Type B pancreatic cell (in vitro differentiated cells): ENCODE measurements around the gene REG1A. TPM values are rescaled to one million over a fixed set of nuclear protein-coding genes. Genes with fewer than 3 reads are reported as not detected.

Experiments
- DNase-seq: peaks from one replicate; pipeline ENCODE4 v3.0.0; 2021; ENCODE audit warnings: mixed read lengths; ENCODE audit not compliant: unreplicated experiment; ENCODE audit errors: extremely low spot score
- H3K27ac Mint-ChIP-seq: 2 replicates; pipeline ENCODE4 v1.8.0; 2021; ENCODE audit warnings: mild to moderate bottlenecking, mixed read lengths
- H3K27me3 Mint-ChIP-seq: 2 replicates; pipeline ENCODE4 v1.8.0; 2021; ENCODE audit warnings: mixed read lengths
- H3K36me3 Mint-ChIP-seq: 2 replicates; pipeline ENCODE4 v1.8.0; 2021; ENCODE audit warnings: mixed read lengths
- H3K4me1 Mint-ChIP-seq: one replicate; pipeline ENCODE4 v1.8.0; 2021; ENCODE audit warnings: mixed read lengths; ENCODE audit not compliant: unreplicated experiment
- H3K4me3 Mint-ChIP-seq: 2 replicates; pipeline ENCODE4 v1.8.0; 2021; ENCODE audit warnings: mild to moderate bottlenecking, mixed read lengths
- H3K9me3 Mint-ChIP-seq: 2 replicates; pipeline ENCODE4 v1.8.0; 2021; ENCODE audit warnings: mixed read lengths
- CTCF ChIP-seq: fragments of 200-600 bp; sonication (generic); conservative IDR thresholded peaks from 2 replicates; pipeline ENCODE4 v1.5.0; 2021; ENCODE audit warnings: antibody characterized with exemption, mild to moderate bottlenecking
- total RNA-seq: library from RNA; stranded (reverse); gene quantifications from 2 replicates; pipeline ENCODE4 v1.2.1, GENCODE V29; 2021; ENCODE audit warnings: low replicate concordance

REG1A gene
- total RNA-seq, 1 donor from 2014 or later, result 37.3 TPM

- H3K36me3 Mint-ChIP-seq, result no peaks in the 10 kb centered on the region
- no peak overlapping the region for H3K4me3 Mint-ChIP-seq
- no peak for DNase-seq
- H3K4me1 Mint-ChIP-seq, result no peaks in the 10 kb centered on the region
- no peak for TF ChIP-seq CTCF
- H3K27me3 Mint-ChIP-seq, result peaks cover 3% of the 10 kb centered on the region
- H3K9me3 Mint-ChIP-seq, result no peaks in the 10 kb centered on the region
- no peak overlapping the region for H3K27ac Mint-ChIP-seq
Measured at GRCh38 chr2:79139423-79139822, 19.1 kb downstream of the REG1A start.

- DNase-seq, result no peak
- no peaks in the 10 kb centered on the region for H3K36me3 Mint-ChIP-seq
- no peak for TF ChIP-seq CTCF
- peaks cover 6% of the 10 kb centered on the region for H3K27me3 Mint-ChIP-seq
- no peak overlapping the region for H3K4me3 Mint-ChIP-seq
- no peak overlapping the region for H3K27ac Mint-ChIP-seq
- H3K4me1 Mint-ChIP-seq, result no peaks in the 10 kb centered on the region
- peaks cover 4% of the 10 kb centered on the region for H3K9me3 Mint-ChIP-seq
Measured at GRCh38 chr2:79155826-79156476, 35.7 kb downstream of the REG1A start.

- Mint-ChIP-seq H3K27me3 (peaks cover 6% of the 10 kb centered on the region), H3K4me1 (peaks cover 4% of the 10 kb centered on the region), H3K36me3 (no peaks in the 10 kb centered on the region), H3K27ac (no peak overlapping the region), H3K4me3 (no peak overlapping the region), H3K9me3 (peaks cover 4% of the 10 kb centered on the region)
- DNase-seq, result no peak
- no peak for TF ChIP-seq CTCF
Measured at GRCh38 chr2:79159030-79159429, 38.7 kb downstream of the REG1A start.

- Mint-ChIP-seq H3K27ac (no peak within 1 kb of the TSS), H3K27me3 (peaks cover 7% of the 10 kb centered on the region), H3K4me1 (peaks cover 4% of the 10 kb centered on the region), H3K4me3 (no peak within 1 kb of the TSS), H3K9me3 (peaks cover 4% of the 10 kb centered on the region), H3K36me3 (no peaks in the 10 kb centered on the region)
- DNase-seq, result no peak
- no peak for TF ChIP-seq CTCF
Measured at GRCh38 chr2:79159653-79160052, 39.4 kb downstream of the REG1A start, which contains the start of gene REG3A. REG3A (minus strand) TSS chr2:79159753; CDS start chr2:79159405, 348 bp downstream.

- no peak for TF ChIP-seq CTCF
- Mint-ChIP-seq H3K4me3 (no peak overlapping the region), H3K27me3 (peaks cover 4% of the 10 kb centered on the region), H3K4me1 (peaks cover 4% of the 10 kb centered on the region), H3K36me3 (no peaks in the 10 kb centered on the region), H3K27ac (no peak overlapping the region), H3K9me3 (peaks cover 4% of the 10 kb centered on the region)
- DNase-seq, result no peak
Measured at GRCh38 chr2:79162132-79162531, 41.8 kb downstream of the REG1A start.

- TF ChIP-seq CTCF, result no peak
- Mint-ChIP-seq H3K27me3 (peaks cover 3% of the 10 kb centered on the region), H3K4me1 (peaks cover 4% of the 10 kb centered on the region), H3K27ac (no peak overlapping the region), H3K36me3 (no peaks in the 10 kb centered on the region), H3K4me3 (no peak overlapping the region), H3K9me3 (peaks cover 4% of the 10 kb centered on the region)
- DNase-seq, result no peak
Measured at GRCh38 chr2:79162801-79163200, 42.5 kb downstream of the REG1A start.
